T-cell (primary cell): ENCODE measurements around the gene GNG8. TPM values are rescaled to one million over a fixed set of nuclear protein-coding genes. Genes with fewer than 3 reads are reported as not detected.

Source experiments
- ATAC-seq, 4 experiments: fragments of 200-7000 bp in 3 of 4; fragments of 150-1000 bp in 1 of 4; cut with Tn5 transposase; replicated peaks in 1 of 4; 1 replicate in 3 of 4; 2 replicates in 1 of 4; pipeline ENCODE4 v1.10.0; 2021; ENCODE audit warnings: moderate library complexity in 3 of 4, mild to moderate bottlenecking in 2 of 4, moderate number of reproducible peaks in 1 of 4
- CTCF ChIA-PET, 2 donors: fragments of 300-600 bp; sonication (Branson Sonifier 250); formaldehyde crosslinking; loops; one replicate each; lab custom pipeline; 2022; ENCODE audit warnings: antibody characterized with exemption in 2 of 2; lab: Charles Lee
- POLR2A ChIA-PET, 2 donors: fragments of 300-600 bp; sonication (Branson Sonifier 250); formaldehyde crosslinking; loops; one replicate each; lab custom pipeline; 2022; ENCODE audit warnings: antibody characterized with exemption in 2 of 2; lab: Charles Lee
- DNase-seq, 35 experiments: peaks; one replicate each; pipeline versions ENCODE4 v3.0.0 to v3.0.0-alpha.2; 2013 to 2023
- H3K27ac ChIP-seq: one replicate; pipeline ENCODE4 v1.5.1; 2013; ENCODE audit warnings: low read length
- H3K27me3 ChIP-seq, 2 experiments: replicated peaks in 1 of 2; 1 replicate in 1 of 2; 2 replicates in 1 of 2; pipeline versions ENCODE4 v1.6.1 to v1.7.0; 2013; ENCODE audit warnings: low read length in 1 of 2, mixed read lengths in 1 of 2; ENCODE audit not compliant: control insufficient read depth in 2 of 2, insufficient read depth in 2 of 2; ENCODE audit errors: extremely low read depth in 1 of 2
- H3K36me3 ChIP-seq, 2 donors: 1 replicate in 1 of 2; 2 replicates in 1 of 2; pipeline versions ENCODE4 v1.6.1 to v1.7.0; 2013; ENCODE audit warnings: low read length in 1 of 2; ENCODE audit not compliant: control insufficient read depth in 2 of 2, insufficient read depth in 1 of 2; ENCODE audit errors: extremely low read depth in 1 of 2
- H3K4me1 ChIP-seq, 2 experiments: 1 replicate in 1 of 2; 2 replicates in 1 of 2; pipeline versions ENCODE4 v1.6.1 to v1.7.0; 2013; ENCODE audit warnings: low read length in 2 of 2, mixed read lengths in 1 of 2; ENCODE audit not compliant: insufficient read depth in 2 of 2, control insufficient read depth in 1 of 2; ENCODE audit errors: extremely low read depth in 1 of 2
- H3K4me3 ChIP-seq, 2 donors: 1 replicate in 1 of 2; 2 replicates in 1 of 2; pipeline versions ENCODE4 v1.5.1 to v1.7.0; 2013; ENCODE audit warnings: mild to moderate bottlenecking in 2 of 2, low read length in 1 of 2, moderate library complexity in 1 of 2; ENCODE audit not compliant: control insufficient read depth in 1 of 2; ENCODE audit errors: extremely low read depth in 1 of 2
- H3K9me3 ChIP-seq: 2 replicates; pipeline ENCODE4 v1.7.0; 2013
- H3K27ac Mint-ChIP-seq, 2 donors: one replicate each; pipeline ENCODE4 v1.8.0; 2020 to 2021; ENCODE audit warnings: mild to moderate bottlenecking in 2 of 2, mixed read lengths in 2 of 2
- H3K27me3 Mint-ChIP-seq, 2 donors: one replicate each; pipeline ENCODE4 v1.8.0; 2021 to 2022; ENCODE audit warnings: mixed read lengths in 2 of 2
- H3K36me3 Mint-ChIP-seq: one replicate; pipeline ENCODE4 v1.8.0; 2021; ENCODE audit warnings: mixed read lengths
- H3K4me1 Mint-ChIP-seq, 3 donors: one replicate each; pipeline ENCODE4 v1.8.0; 2020 to 2022; ENCODE audit warnings: mixed read lengths in 3 of 3, mild to moderate bottlenecking in 1 of 3
- H3K4me3 Mint-ChIP-seq, 3 donors: one replicate each; pipeline ENCODE4 v1.8.0; 2020 to 2022; ENCODE audit warnings: mild to moderate bottlenecking in 3 of 3, mixed read lengths in 3 of 3, moderate library complexity in 3 of 3
- H3K9me3 Mint-ChIP-seq, 3 donors: one replicate each; pipeline ENCODE4 v1.8.0; 2020 to 2022; ENCODE audit warnings: mixed read lengths in 3 of 3
- WGBS: methylation state at CpG from one replicate; pipeline ENCODE4 v1.1.5; 2013; ENCODE audit warnings: missing lambda C conversion rate; ENCODE audit not compliant: insufficient coverage; 5-methylcytosine and 5-hydroxymethylcytosine counted together
- total RNA-seq, 35 experiments: library from RNA in 6 of 35; stranded (reverse) in 6 of 35; fragments of 120-200 nt in 1 of 35; gene quantifications; one replicate each; pipeline versions ENCODE4 v1.2.1 to v1.2.4 and lab custom pipeline; 2013 to 2026

Gene GNG8
- total RNA-seq, 5 donors from 2014 or later (not counting 1 experiment from before 2014, with no cell fraction given), result 3.3 to 7.9 (median 3.6) TPM; not detected in 2

DNA sequence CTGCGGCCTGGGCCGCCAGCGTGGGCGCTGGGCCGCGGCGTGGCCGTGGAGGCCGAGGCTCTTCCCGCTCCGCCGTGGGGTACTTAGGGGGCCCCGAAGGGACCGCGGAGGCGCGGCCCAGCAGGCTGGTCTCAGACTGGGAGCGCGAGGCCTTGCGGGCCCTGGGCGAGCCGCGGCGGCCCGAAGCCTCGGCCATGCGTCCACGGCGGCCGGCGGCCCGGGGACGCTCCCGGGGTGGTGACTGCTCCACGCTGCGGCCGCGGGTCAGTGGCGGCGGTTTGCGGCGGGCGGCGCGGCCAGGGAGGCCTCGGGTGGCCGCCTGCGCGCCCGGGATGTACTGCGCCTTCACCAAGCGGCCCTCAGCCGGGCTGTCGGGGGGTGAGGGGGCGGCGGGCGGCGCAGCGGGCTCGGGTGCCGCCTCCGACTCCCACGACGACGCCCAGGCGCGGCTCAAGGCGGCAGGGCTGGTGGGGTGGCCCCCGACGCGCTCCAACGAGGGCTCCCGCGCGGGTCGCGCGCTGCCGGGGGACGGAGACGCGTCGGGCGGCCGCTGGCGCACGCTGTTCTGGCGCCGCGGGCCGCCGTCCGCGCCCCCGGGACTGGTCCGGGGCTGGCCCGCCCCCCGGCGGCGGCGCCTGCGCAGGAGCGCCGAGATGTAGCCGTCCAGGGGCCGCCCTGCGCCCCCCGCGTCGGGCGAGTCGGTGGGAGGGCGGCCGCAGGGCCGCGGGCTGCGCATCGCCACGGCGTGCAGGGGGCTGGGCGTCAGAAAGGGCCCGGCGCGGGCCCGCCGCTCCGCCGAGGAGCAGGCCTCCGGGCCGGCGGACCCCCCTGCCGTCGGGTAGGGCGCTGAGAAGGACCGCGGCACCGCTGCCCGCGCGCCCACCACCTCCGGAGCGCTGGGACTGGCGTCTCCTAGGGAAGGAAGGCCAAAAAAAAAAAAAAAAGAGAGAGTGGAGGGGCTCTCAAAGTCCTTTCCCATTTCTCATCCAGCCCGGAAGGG is 13.3 kb upstream of the GNG8 start:
- H3K9me3 Mint-ChIP-seq, result no peaks in the 10 kb centered on the region
- peak overlapping the region in 1 of 3 donors; percentile 56 for H3K4me3 Mint-ChIP-seq
- no peak for DNase-seq
- H3K27me3 Mint-ChIP-seq, result peaks cover 21 to 49% of the 10 kb centered on the region in 2 donors
- H3K36me3 Mint-ChIP-seq, result no peaks in the 10 kb centered on the region
- 29% methylated on average over 114 of the region's 144 CpGs for WGBS
- peaks cover 6 to 13% (median 10%) of the 10 kb centered on the region in 3 donors for H3K4me1 Mint-ChIP-seq
- ChIA-PET CTCF (no interaction called here), POLR2A (no interaction called here)
- Histone ChIP-seq H3K36me3 (no peaks in the 10 kb centered on the region), H3K27ac (no peak overlapping the region), H3K4me3 (peak overlapping the region in 1 of 2 donors; percentile 15), H3K4me1 (peaks cover 2 to 10% of the 10 kb centered on the region in 2 experiments), H3K27me3 (peaks cover 11 to 63% of the 10 kb centered on the region in 2 experiments), H3K9me3 (peaks cover 3% of the 10 kb centered on the region)
- no peak overlapping the region for H3K27ac Mint-ChIP-seq
- peak in 1 of 4 experiments; percentile 7 for ATAC-seq

DNA sequence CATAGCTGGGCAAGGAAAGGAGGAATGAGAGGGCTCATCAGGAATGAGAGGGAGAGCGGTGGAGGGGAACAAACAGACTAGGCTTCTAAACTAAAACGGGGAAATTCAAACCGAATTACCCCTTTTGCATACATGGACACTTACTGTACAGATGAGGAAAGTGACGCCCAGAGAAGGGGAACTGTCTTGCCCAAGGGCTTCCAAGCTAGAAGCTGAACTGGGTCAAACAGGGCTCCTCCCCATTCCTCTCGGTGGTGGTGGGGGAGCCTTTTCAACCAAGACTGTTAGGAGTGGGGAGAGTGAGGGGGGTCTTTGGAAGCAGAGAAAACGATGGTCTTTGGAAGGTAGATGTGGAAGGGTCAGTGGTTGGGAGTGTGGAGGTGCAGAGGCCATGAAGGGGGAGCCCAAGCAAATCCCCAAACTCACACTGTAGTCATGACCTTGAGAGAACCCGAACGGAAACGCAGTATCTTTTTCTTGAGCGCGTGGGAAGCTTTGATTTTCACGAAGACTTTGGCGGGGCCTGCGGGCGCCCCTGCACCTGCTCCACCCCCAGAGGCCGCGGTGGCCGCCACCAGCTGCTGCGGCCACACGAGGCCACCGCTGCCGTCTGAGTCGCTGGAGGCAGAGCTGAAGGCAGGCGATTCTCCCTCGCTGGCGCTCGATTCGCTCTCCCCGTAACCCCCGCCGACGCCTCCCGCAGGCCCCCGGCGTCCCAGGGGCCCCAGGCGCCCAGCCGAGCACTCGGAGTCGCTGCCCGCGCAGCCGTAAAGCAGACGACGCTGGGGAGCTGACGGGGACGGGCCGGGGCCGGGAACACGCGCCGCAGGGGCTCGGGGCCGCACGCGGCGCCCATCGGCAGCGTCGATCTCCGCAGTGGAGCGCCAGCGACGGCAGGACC is 12.3 kb upstream of the GNG8 start:
- WGBS, result 16% methylated on average over 59 of the region's 63 CpGs
- ATAC-seq, result peak; percentile 27 to 78 (median 42)
- peaks cover 20 to 42% of the 10 kb centered on the region in 2 donors for H3K27me3 Mint-ChIP-seq

DNA sequence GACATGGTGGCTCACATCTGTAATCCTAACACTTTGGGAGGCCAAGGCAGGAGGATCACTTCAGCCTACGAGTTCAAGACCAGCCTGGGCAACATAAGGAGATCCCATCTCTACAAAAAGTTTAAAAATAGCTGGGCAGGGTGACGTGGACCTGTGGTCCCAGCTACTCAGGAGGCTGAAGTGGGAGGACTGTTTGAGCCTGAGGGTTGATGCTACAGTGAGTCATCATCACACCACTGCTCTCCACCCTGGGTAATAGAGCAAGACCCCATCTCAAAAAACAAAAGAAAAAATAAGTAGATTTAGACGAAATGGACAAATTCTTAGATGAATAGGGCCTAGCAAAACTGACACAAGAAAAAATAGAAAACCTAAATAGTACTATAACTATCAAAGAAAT is 10.4 kb upstream of the GNG8 start:
- POLR2A ChIA-PET, result interaction anchor here in 1 of 2 donors (0.7 kb wide), 1 partner anchor 358 kb away, joined by 14 read pairs; no protein-coding TSS in a partner anchor
- H3K4me3 Mint-ChIP-seq, result no peak overlapping the region

More for the DNA sequence above, 12.3 kb upstream of the GNG8 start:
- Mint-ChIP-seq H3K9me3 (no peaks in the 10 kb centered on the region), H3K4me1 (peaks cover 6 to 13% (median 10%) of the 10 kb centered on the region in 3 donors), H3K27ac (peak overlapping the region in 1 of 2 donors; percentile 52), H3K4me3 (peak overlapping the region in 2 of 3 donors; percentile 32 to 60), H3K36me3 (no peaks in the 10 kb centered on the region)
- Histone ChIP-seq H3K36me3 (no peaks in the 10 kb centered on the region), H3K4me3 (peak overlapping the region in 1 of 2 donors; percentile 15), H3K4me1 (peaks cover 2 to 10% of the 10 kb centered on the region in 2 experiments), H3K27me3 (peaks cover 11 to 56% of the 10 kb centered on the region in 2 experiments), H3K27ac (no peak overlapping the region), H3K9me3 (peaks cover 3% of the 10 kb centered on the region)
- CTCF ChIA-PET, result no interaction called here
- POLR2A ChIA-PET, result no interaction called here
- DNase-seq, result peak in 1 of 35 experiments; percentile 40

DNA sequence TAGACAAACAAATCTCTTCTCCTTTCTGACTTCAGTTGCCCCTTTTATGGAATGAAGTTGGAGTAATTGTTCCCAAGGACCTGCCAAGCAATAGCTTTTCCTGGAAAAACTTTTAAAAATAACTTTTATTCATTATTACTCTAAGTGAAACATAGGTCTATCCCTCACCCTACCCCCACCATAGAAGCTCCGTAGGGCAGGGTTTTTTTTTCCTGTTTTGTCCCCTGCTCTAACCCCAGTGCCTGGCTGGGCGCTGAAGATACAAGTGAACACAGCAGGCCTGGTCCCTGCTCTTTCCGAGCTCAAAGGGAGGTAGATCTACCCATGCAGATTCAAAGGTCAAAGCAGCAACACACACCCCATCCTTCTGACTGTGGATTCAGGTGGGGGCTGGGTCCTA is 8.7 kb upstream of the GNG8 start:
- POLR2A ChIA-PET, result interaction anchor here in 1 of 2 donors (0.6 kb wide), 1 partner anchor 111 kb away, joined by 3 read pairs; no protein-coding TSS in a partner anchor

More for the DNA sequence above, 10.4 kb upstream of the GNG8 start:
- Mint-ChIP-seq H3K27ac (no peak overlapping the region), H3K27me3 (peaks cover 17 to 39% of the 10 kb centered on the region in 2 donors), H3K9me3 (no peaks in the 10 kb centered on the region), H3K36me3 (no peaks in the 10 kb centered on the region), H3K4me1 (peaks cover 6 to 13% (median 10%) of the 10 kb centered on the region in 3 donors)
- peaks cover 11 to 51% of the 10 kb centered on the region in 2 experiments for H3K27me3 ChIP-seq
- H3K36me3 ChIP-seq, result no peaks in the 10 kb centered on the region
- CTCF ChIA-PET, result no interaction called here
- H3K4me1 ChIP-seq, result peaks cover 2 to 10% of the 10 kb centered on the region in 2 experiments
- no peak overlapping the region for H3K27ac ChIP-seq
- DNase-seq, result no peak
- peaks cover 3% of the 10 kb centered on the region for H3K9me3 ChIP-seq
- no peak overlapping the region for H3K4me3 ChIP-seq
- no peak for ATAC-seq
- WGBS, result no CpG with 5 or more reads among the region's 3 CpGs

DNA sequence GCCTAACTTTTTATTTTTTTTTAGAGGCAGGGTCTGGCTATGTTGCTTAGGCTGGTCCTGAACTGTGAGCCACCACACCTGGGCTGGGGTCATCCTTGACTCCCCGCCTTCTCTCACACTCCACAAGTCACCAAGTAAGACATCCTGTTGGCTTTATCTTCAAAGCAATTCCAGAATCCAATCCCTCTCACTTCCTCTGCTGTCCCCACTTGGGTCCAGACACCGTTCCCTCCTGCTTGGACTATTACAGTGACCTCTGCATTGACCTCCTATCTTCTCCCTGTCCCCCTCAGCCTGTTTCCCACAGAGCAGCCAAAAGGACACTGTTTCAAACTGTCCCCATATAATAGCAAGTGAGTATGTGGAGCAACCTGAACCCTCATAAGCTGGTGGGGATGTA is 4.7 kb upstream of the GNG8 start:
- Histone ChIP-seq H3K27ac (no peak overlapping the region), H3K27me3 (peaks cover 0 to 48% of the 10 kb centered on the region in 2 experiments), H3K4me3 (no peak overlapping the region), H3K9me3 (no peaks in the 10 kb centered on the region), H3K4me1 (peaks cover 19 to 34% of the 10 kb centered on the region in 2 experiments), H3K36me3 (no peaks in the 10 kb centered on the region)
- WGBS, result 79% methylated on average over 2 of the region's 2 CpGs
- Mint-ChIP-seq H3K9me3 (no peaks in the 10 kb centered on the region), H3K4me1 (peaks cover 0 to 10% (median 4%) of the 10 kb centered on the region in 3 donors), H3K27ac (peak overlapping the region; percentile 22 to 50), H3K27me3 (peaks cover 4 to 13% of the 10 kb centered on the region in 2 donors), H3K4me3 (peak overlapping the region in 2 of 3 donors; percentile 14 to 47), H3K36me3 (no peaks in the 10 kb centered on the region)
- no peak for DNase-seq
- POLR2A ChIA-PET, result no interaction called here
- ATAC-seq, result no peak
- CTCF ChIA-PET, result interaction anchor here in 1 of 2 donors (0.8 kb wide), 1 partner anchor 27 kb away, joined by 3 read pairs; no protein-coding TSS in a partner anchor

More for the DNA sequence above, 8.7 kb upstream of the GNG8 start:
- no peak for ATAC-seq
- CTCF ChIA-PET, result interaction anchor here in 1 of 2 donors (1.4 kb wide), 1 partner anchor 12 kb away, joined by 5 read pairs; no protein-coding TSS in a partner anchor
- H3K36me3 ChIP-seq, result no peaks in the 10 kb centered on the region
- Mint-ChIP-seq H3K36me3 (no peaks in the 10 kb centered on the region), H3K27ac (no peak overlapping the region), H3K4me3 (no peak overlapping the region), H3K4me1 (peaks cover 7 to 13% (median 10%) of the 10 kb centered on the region in 3 donors), H3K27me3 (peaks cover 12 to 28% of the 10 kb centered on the region in 2 donors), H3K9me3 (no peaks in the 10 kb centered on the region)
- peaks cover 8 to 54% of the 10 kb centered on the region in 2 experiments for H3K27me3 ChIP-seq
- peaks cover 2 to 14% of the 10 kb centered on the region in 2 experiments for H3K4me1 ChIP-seq
- H3K4me3 ChIP-seq, result no peak overlapping the region
- no peak for DNase-seq
- H3K27ac ChIP-seq, result no peak overlapping the region
- WGBS, result no CpG with 5 or more reads among the region's 3 CpGs
- peaks cover 3% of the 10 kb centered on the region for H3K9me3 ChIP-seq
